ENCODE measurements around the gene ADD2.

The ADD2 gene

DNA sequence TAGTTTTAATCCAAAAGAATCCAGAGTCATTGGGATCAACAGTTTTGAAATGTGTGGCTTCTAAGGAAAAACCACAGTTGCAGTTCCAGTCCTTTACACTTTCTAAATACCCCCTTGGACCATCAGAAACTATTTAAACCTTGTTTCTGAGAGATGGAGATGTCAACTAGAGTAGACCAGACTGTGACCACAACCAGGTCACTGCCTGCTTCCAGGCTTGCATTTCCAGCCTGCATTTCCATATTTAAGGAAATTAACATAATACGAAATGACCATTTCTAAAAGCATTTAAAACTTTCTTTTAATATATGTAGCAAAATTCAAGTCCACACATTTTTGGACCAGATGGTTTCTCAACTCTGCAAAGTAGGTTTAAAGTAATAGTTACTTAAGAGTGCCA, 38.4 kb downstream of the ADD2 start:
- no peak for TF ChIP-seq ZNF274 (IDR thresholded peaks at IDR 0.05; ENCODE audit: low read depth, low read length)
- H3K4me3 ChIP-seq (ENCODE audit: low read length): no peak overlapping the region

DNA sequence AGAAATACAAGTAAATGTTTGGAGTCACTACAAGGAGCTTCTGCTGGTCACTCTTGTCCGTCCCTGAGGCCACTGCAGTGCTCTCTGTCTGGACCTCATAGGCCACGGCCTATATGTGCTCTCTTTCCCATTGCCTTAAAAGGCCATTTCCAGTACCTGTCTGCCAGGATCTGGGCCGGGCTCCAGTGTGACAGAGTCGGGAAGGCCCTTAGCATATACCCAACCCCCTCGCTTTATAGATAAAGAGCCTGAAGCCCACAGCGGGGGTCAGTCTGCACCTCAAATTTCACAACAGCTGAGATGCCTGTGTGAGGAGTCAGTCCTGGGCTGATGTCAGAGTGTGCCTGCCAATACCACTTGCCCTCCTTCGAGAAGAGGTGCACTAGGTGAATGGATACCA, 39.9 kb downstream of the ADD2 start:
- TF ChIP-seq ZNF274 (IDR thresholded peaks at IDR 0.05; ENCODE audit: low read depth, low read length): no peak
- H3K4me3 ChIP-seq (ENCODE audit: low read length): no peak overlapping the region

DNA sequence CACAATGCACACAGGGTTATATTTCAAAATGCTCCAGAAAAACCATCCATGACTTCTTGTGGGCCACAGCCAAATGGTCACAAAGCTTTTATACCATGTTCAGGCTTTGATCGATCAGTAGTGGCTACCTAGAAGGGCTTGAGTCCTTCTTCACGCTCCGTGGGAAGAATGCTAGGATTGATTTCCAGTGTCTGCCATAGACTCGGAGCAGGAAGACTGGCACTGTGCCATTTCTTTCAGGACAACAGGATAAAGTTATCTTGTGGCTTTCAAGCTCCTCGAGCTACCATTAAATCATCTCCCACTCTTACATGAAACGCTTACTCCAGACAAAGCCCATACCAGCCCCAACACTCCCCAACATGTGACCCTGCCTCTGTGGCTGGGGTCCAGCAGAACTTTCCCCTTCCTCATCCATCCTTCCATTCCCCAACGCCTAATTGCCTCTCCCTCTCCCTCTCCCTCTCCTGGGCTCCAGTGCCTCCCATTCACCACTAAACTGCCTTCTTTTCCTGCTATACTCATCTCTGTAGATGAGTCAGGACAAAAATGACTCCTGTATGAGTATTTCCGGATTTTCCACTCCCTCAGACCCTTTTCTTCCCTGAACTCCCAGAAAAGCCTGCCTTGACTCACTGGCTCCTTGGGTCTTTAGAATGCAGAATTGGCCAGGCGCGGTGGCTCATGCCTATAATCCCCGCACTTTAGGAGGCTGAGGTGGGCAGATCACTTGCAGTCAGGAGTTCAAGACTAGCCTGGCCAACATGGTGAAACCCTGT, 40.9 kb downstream of the ADD2 start:
- H3K4me3 ChIP-seq (ENCODE audit: low read length): no peak overlapping the region
- TF ChIP-seq ZNF274 (IDR thresholded peaks at IDR 0.05; ENCODE audit: low read depth, low read length): no peak

DNA sequence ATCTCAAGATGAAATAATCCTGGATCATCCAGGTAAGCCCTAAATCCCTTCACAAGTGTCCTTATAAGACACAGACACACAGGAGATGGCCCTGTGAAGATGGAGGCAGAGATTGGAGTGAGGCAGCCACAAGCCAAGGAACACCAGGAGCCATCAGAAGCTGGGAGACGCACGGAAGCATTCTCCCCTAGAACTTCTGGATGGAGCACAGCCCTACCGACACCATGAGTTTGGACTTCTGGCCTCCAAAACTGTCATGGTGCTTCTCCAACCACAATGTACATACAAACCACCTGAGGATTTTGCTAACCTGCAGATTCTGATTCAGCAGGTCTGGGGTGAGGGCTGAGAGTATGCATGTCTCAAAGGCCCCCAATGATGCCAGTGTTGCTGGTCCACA, 42.5 kb downstream of the ADD2 start:
- no peak for TF ChIP-seq ZNF274 (IDR thresholded peaks at IDR 0.05; ENCODE audit: low read depth, low read length)
- H3K4me3 ChIP-seq (ENCODE audit: low read length): no peak overlapping the region

DNA sequence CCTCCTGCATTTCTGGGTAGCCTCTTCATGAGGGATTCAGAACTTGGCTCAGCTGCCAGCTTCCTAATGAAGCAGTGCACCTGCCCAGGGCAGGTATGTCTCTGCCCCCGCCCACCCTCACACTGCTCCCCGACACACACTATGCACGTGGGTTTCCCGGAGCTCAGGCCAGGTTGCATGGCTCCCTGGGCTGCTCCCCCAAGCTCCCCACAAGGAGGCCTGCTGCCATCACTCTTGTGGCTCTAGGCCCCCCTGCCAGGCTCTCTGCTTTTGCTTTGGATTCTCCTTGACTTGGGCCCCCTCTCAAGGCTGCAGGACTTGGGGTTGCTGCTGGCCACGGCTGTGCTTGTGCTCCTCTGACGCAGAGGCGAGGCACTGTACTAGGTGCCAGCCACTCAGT, 43.6 kb downstream of the ADD2 start:
- no peak overlapping the region for H3K4me3 ChIP-seq (ENCODE audit: low read length)
- no peak for TF ChIP-seq ZNF274 (IDR thresholded peaks at IDR 0.05; ENCODE audit: low read depth, low read length)

DNA sequence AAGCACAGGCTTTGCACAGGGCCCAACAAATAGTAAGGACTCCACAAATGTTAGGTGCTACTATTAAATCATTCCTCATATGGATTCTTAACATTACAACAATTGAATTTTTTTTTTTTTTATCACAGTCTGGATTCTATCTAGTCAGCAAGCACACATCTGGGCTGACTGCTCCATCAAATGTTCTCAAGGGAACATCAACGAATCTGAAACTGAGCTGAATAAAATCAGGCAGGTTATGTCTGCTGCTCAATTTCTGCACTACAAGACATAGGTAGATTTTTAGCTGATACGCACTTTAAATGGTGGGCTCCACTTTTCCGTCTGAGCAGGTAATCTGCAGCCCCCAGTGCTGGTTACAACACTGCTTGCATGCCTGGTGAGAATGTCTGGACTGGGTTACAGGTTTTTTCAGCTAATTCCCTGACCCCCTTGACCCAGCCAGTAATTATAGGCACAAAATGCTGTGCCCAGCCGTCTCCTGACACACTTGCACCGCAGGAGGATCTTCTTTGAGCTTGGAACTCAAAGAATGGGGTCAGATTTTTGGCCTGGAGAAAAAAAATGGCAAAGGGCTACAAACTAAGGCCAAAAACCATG, 44.6 kb downstream of the ADD2 start:
- H3K4me3 ChIP-seq (ENCODE audit: low read length): no peak overlapping the region
- no peak for TF ChIP-seq ZNF274 (IDR thresholded peaks at IDR 0.05; ENCODE audit: low read depth, low read length)

DNA sequence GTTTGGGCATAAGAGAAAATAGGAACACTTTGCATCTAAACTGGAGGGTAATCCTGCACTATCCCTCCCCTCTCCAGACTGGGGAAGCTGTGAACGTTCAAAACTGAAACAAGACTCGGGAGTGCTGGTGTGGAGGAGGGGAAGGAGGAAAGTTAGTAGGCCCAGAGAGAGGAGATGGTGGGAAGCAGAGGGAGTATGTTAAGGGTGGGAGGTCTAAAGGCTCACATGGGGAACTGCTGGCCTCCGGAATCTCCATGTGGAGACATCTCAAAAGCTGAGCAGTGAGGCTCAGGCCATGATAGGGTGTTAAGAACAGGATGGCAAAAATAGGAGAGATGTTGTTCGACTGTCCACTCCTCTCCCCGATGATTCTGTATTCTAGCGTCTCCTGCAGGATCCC, 47.9 kb downstream of the ADD2 start:
- H3K4me3 ChIP-seq (ENCODE audit: low read length): no peak overlapping the region
- TF ChIP-seq ZNF274 (IDR thresholded peaks at IDR 0.05; ENCODE audit: low read depth, low read length): no peak

DNA sequence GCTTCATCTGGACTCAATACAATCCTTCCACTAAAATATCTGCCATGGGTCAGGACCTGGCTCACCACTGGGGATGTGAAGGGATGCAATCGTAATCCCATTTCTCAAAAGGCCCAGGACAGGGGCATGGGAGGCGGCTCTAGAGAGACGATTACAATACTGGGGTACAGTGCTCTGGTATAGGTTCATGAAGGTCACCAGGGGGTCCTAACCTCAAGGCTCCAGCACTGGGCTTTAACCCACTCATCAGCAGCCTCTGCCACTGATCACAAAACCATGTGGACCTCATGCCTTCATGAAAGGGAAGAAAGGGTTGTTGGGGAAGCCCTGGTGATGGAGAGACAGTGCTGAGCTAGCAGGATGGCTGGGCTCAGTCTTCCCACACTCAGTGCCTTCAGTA, 48.8 kb downstream of the ADD2 start:
- H3K4me3 ChIP-seq (ENCODE audit: low read length): no peak overlapping the region
- TF ChIP-seq ZNF274 (IDR thresholded peaks at IDR 0.05; ENCODE audit: low read depth, low read length): no peak

DNA sequence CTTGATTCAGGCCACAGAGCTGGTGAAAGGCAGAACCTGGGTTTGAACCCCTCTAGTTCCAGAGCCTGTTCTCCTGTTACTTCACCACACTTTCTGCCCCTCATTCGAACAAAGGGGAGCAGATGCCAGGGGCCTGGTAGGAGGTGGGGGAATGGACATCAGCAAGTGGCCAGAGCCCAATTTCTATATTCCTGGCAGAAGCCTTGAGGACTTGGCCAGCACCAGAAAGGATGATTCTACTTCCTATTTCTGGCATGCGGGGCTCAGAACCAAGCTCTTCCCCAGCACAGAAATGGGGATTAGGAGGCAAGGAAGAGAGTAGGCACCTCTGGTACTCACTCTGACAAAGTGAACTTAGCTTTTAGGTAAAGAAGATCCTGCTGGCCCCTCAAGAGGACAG, 49.3 kb downstream of the ADD2 start:
- no peak for TF ChIP-seq ZNF274 (IDR thresholded peaks at IDR 0.05; ENCODE audit: low read depth, low read length)
- H3K4me3 ChIP-seq (ENCODE audit: low read length): no peak overlapping the region

DNA sequence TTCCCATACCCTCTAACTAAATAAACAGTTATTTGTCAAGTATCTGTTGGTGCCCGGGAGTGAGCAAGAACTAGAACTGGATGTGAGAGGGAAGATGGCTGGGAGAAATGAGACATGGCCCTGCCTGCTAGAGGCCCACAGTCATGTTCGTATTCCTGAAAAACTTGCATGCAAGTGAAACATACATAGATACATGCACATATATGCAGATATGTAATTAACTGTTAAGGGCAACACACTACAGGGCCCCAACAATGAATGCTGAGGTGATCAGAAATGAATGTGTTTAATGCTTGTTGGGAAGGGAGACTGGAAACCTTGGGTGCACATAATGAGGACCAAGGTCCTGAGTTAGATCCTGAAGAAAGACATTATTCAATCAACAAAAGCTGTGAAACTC, 49.8 kb downstream of the ADD2 start:
- H3K4me3 ChIP-seq (ENCODE audit: low read length): no peak overlapping the region
- no peak for TF ChIP-seq ZNF274 (IDR thresholded peaks at IDR 0.05; ENCODE audit: low read depth, low read length)

DNA sequence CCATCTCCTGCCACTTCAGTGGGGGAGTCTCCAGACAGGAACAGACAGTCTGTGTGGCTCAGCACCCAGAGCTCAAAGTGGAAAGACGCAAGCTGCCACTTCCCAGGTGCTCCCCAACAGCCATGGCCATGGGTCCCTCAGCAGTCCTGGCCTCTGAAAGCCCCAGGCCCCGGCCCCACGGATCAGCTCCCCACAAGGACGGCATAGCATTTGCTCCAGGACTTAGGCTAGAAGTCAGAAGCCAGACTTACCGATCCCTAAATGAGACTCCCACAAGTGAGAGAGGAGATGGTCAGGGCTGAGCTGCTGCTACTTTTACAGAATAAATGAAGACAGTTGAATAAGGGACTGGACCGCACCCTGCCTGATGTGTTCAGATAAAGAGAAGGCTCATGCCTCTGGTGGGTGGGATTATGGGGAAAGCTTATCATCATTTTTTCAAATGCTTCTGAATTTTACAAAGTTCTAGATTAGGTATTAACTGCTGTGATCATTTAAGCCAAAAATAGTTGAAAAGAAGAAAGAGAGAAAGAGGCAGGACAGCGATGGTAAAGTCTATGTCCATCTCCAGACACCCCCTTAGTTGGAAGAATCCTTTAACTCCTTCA, 50.5 kb downstream of the ADD2 start:
- no peak for TF ChIP-seq ZNF274 (IDR thresholded peaks at IDR 0.05; ENCODE audit: low read depth, low read length)
- no peak overlapping the region for H3K4me3 ChIP-seq (ENCODE audit: low read length)

DNA sequence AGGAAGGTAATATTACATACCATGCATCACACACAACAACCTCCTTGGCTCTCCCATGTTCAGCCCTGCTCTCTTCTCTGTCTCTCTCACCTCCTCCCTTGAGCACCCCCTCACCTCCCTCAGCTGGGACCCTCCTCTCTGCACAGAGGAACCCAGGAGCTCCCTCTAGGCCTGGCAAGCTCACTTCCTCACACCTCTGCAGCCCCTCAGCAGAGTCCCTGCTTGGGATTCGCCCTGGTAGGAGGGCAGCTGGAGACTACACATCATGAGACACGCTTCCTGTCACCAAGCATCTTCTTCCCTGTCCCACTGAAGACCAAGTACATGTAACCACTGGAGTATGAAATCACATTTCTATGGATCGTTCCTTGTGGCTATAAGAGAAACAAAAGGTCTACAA, 51.0 kb downstream of the ADD2 start:
- TF ChIP-seq ZNF274 (IDR thresholded peaks at IDR 0.05; ENCODE audit: low read depth, low read length): no peak
- H3K4me3 ChIP-seq (ENCODE audit: low read length): no peak overlapping the region

DNA sequence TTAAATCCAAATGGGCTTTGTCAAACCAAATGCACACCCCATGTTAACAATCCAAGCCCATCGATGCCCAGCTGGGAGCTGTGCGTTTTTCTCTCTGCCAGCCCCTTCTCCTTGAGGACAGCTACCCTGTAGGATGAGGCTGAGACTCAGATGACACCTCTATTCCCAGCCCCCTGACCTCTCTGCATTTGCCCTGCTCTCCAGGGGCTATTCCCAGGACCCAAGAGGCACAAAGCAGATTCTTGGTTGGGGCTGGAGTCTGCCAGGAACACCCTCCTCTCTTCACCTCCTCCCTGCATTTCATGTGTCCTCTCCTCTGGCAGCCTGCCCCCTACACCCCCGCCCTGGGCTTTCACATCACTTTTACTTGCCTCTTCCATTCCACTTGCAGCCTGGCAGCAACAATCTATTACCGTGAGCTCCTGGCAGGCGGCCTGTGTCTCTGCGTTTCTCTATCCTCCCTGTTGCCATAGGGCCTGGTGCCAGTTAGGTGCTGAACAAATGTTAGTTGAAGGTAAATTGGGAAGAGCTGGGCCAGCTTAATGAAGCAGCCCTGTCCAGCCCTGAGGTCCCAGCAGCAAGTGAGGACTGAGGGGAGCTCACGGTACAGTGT, 51.8 kb downstream of the ADD2 start:
- no peak overlapping the region for H3K4me3 ChIP-seq (ENCODE audit: low read length)
- TF ChIP-seq ZNF274 (IDR thresholded peaks at IDR 0.05; ENCODE audit: low read depth, low read length): no peak

DNA sequence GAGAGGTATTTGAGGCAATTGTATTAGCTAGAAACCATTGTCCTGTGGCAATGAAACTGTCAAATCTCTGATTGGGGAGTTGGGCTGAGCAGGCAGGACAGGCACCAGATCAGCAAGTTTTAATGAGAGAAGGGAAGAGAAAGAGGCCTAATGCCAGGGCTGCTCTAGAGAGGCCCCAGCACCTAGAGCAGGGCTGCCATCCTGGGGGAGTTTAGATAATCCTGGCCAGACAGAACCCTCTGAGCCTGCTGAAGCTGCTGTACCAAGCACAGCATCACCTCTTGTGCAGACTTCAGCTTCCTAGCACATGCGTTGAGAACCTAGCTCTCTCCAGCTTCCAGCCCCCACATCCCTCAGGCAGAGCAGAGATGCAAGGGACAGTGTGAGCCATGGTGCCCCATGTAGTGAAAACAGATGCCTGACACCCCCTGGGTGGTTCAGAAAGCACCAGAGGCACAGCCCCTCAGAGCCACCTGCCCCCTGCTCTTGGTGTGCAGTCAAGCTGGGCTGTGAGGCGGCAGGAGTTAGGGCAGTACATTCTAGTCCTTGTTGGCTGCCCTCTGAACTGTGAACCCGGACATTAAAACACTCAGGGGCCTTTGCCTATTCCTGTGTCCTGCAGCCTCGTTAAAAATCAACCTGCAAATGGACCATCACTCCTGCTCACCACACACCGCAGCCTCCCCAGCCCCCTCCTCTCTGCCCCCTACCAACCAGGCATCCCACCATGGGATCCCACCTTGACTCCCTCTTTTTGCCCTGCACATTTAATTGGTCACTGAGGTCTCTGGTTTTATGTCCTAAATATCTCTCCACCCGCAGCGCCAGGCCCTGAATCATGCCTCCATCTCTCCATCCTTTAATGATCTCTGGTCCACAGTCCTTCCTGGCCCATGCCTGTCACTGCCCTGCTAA, 52.7 kb downstream of the ADD2 start:
- no peak for TF ChIP-seq ZNF274 (IDR thresholded peaks at IDR 0.05; ENCODE audit: low read depth, low read length)
- H3K4me3 ChIP-seq (ENCODE audit: low read length): no peak overlapping the region
